Brain microvascular endothelial cell (primary cell): ENCODE measurements around the gene KCNAB1.
"Not testable (repeated sequence)": the region's sequence is repeated elsewhere in the genome, so short reads cannot be mapped to it uniquely, and the experiment has no call there.

Experiments
- DNase-seq: peaks from one replicate; pipeline ENCODE4 v3.0.0-alpha.2; 2020
- H3K27ac ChIP-seq: fragments of 250-450 bp; sonication (Bioruptor Pico); 2 replicates; pipeline ENCODE4 v1.5.1; 2020; ENCODE audit warnings: mild to moderate bottlenecking, moderate library complexity
- H3K27me3 ChIP-seq: fragments of 250-450 bp; sonication (Bioruptor Pico); replicated peaks from 2 replicates; pipeline ENCODE4 v1.5.1; 2020; ENCODE audit warnings: mild to moderate bottlenecking
- H3K36me3 ChIP-seq: fragments of 250-450 bp; sonication (Bioruptor Pico); replicated peaks from 2 replicates; pipeline ENCODE4 v1.5.1; 2020; ENCODE audit warnings: mild to moderate bottlenecking
- H3K4me3 ChIP-seq: 2 replicates; pipeline ENCODE4 v1.5.1; 2011; ENCODE audit warnings: low read depth, mild to moderate bottlenecking, control low read depth, low read length, moderate library complexity
- in situ Hi-C: cut with HindIII; loops from 2 replicates; pipeline ENCODE4 v1.10.0; 2017; ENCODE audit warnings: low sequenced_read_pairs, low pct_ligation_motif_present
- TF ChIP-seq, protein P1 (sequence below): IDR thresholded peaks from 2 replicates; pipeline ENCODE4 v1.5.1; 2011; ENCODE audit warnings: low read depth, mild to moderate bottlenecking, moderate library complexity, low read length, control low read depth, inconsistent platforms; ENCODE audit errors: missing control alignments

KCNAB1 gene

DNA sequence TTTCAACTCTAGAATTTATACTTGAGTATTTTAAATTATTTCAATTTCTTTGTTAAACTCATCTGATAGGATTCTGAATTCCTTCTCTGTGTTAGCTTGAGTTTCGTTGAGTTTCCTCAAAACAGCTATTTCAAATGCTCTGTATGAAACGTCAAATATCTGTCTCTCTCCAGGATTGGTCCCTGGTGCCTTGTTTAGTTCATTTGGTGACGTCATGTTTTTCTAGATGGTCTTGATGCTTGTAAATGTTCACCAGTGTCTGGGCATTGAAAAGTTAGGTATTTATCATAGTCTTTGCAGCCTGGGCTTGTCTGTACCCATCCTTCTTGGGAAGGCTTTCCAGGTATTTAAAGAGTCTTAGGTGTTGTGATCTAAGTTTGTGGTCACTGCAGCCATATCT is 151.1 kb downstream of the KCNAB1 start:
- DNase-seq: no peak
- H3K27me3 ChIP-seq: no peaks in the 10 kb centered on the region
- H3K36me3 ChIP-seq: no peaks in the 10 kb centered on the region
- H3K27ac ChIP-seq: no peak overlapping the region
- no peak overlapping the region for H3K4me3 ChIP-seq
- in situ Hi-C loops: no loop called here
- TF ChIP-seq, protein P1, sequence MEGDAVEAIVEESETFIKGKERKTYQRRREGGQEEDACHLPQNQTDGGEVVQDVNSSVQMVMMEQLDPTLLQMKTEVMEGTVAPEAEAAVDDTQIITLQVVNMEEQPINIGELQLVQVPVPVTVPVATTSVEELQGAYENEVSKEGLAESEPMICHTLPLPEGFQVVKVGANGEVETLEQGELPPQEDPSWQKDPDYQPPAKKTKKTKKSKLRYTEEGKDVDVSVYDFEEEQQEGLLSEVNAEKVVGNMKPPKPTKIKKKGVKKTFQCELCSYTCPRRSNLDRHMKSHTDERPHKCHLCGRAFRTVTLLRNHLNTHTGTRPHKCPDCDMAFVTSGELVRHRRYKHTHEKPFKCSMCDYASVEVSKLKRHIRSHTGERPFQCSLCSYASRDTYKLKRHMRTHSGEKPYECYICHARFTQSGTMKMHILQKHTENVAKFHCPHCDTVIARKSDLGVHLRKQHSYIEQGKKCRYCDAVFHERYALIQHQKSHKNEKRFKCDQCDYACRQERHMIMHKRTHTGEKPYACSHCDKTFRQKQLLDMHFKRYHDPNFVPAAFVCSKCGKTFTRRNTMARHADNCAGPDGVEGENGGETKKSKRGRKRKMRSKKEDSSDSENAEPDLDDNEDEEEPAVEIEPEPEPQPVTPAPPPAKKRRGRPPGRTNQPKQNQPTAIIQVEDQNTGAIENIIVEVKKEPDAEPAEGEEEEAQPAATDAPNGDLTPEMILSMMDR: no peak

DNA sequence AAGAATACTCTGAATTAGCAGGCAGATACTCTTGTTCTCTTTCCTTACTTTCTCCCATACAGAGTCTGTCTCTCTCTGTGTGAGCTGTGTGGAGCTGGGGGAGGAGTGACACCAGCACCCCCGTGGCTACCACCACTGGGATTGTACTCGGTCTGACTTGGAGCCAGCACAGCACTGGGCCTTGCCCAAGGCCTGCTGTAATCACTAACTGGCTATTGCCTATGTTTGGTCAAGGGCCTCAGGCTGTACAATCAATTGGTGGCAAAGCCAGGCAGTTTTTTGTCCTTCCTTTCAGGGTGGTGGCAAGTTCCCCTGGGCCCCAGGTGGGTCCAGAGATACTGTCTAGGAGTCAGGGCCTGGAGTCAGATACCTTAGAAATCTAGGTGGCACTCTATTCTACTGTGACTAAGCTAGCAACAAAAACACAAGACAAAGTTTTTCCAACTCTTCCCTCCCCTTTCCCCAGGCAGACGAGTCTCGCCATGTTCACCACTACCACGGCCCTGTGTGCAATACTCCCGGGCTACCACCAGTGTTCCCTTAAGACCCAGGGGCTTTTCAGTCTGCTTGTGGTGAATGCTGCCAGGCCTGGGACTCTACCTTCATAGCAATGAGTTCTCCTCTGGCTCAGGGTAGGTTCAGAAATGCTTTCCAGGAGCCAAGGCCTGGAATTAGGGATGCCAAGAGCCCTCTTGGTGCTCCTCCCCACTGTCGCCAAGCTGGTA is 151.8 kb downstream of the KCNAB1 start:
- Histone ChIP-seq H3K36me3 (no peaks in the 10 kb centered on the region), H3K4me3 (no peak overlapping the region), H3K27ac (no peak overlapping the region), H3K27me3 (no peaks in the 10 kb centered on the region)
- in situ Hi-C loops: no loop called here
- no peak for DNase-seq
- TF ChIP-seq, protein P1: no peak

DNA sequence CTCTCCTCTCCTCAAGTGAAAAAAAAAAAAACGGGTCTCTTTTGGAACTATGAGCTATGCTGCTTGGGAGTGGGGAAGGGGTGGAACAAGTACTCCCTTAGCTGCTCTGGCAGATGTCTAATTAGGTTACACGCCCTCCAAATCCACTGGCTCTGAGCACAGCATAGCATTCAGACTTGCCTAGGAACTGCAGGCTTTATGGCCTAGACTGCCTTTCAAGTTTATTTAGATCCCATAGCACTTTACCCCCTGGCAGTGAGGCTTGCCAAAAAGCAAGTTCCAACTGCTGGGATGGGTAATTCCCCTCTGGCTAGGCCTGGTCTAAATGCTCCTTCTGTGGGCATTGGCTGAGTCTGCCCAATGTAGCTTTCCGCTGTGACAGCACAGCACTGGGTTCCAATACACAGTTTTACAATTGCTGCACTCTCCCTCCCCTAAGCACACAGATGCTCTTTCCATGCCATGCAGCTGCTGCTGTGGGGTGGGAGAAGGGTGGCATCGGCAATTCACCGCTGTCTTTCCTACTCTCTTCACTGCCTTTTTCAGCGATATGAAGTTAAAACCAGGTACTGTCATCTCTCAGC is 152.8 kb downstream of the KCNAB1 start:
- no peak for DNase-seq
- Histone ChIP-seq H3K36me3 (no peaks in the 10 kb centered on the region), H3K4me3 (no peak overlapping the region), H3K27me3 (no peaks in the 10 kb centered on the region), H3K27ac (no peak overlapping the region)
- in situ Hi-C loops: no loop called here
- TF ChIP-seq, protein P1: no peak

DNA sequence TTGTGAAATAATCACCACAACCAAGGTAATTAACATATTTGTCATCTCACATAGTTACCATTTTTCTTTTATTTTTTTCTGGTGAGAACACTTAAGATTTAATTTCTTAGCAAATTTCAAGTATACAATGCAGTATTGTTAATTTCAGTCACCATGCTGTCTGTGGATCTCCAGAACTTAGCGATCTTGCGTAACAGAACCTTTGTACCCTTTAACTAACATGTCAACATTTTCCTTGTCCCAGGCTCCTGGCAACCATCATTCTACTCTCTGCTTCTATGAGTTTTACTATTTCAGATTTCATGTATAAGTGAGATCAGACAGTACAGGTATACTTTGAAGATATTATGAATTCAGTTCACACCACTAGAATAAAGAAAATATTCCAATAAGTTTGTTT is 154.4 kb downstream of the KCNAB1 start:
- in situ Hi-C loops: no loop called here
- H3K27ac ChIP-seq: no peak overlapping the region
- TF ChIP-seq, protein P1: no peak
- no peaks in the 10 kb centered on the region for H3K27me3 ChIP-seq
- no peaks in the 10 kb centered on the region for H3K36me3 ChIP-seq
- DNase-seq: no peak
- H3K4me3 ChIP-seq: no peak overlapping the region

DNA sequence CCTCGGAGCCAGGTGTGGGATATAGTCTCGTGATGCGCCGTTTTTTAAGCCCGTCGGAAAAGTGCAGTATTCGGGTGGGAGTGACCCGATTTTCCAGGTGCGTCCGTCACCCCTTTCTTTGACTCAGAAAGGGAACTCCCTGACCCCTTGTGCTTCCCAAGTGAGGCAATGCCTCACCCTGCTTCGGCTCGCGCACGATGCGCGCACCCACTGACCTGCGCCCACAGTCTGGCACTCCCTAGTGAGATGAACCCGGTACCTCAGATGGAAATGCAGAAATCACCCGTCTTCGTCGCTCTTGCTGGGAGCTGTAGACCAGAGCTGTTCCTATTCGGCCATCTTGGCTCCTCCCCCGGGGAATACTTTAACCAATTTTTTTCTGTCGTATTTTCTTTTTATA is 164.3 kb downstream of the KCNAB1 start:
- in situ Hi-C loops, H3K27me3 ChIP-seq, H3K27ac ChIP-seq, H3K4me3 ChIP-seq, H3K36me3 ChIP-seq, DNase-seq: not testable (repeated sequence)

DNA sequence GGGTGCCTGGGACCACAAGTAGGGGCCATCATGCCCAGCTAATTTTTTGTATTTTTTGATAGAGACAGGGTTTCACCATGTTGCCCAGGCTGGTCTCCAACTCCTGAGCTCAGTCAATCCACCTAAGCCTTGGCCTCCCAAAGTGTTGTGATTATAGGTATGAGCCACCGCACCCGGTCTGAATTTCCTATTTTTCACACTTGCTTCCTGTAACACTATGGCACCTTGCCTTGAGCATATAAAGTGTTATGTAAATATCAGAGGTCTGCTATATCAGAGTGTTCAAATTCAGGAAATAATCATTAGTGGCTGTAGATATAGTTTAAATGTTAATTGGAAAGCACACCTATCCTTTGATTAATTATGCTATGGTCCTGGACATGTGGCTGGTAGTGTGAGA is 165.2 kb downstream of the KCNAB1 start:
- no peak overlapping the region for H3K27ac ChIP-seq
- H3K4me3 ChIP-seq: no peak overlapping the region
- TF ChIP-seq, protein P1: no peak
- peaks cover 9% of the 10 kb centered on the region for H3K27me3 ChIP-seq
- H3K36me3 ChIP-seq: no peaks in the 10 kb centered on the region
- in situ Hi-C loops: no loop called here
- no peak for DNase-seq
